ENCODE results near the gene COLEC12.

The COLEC12 gene

DNA sequence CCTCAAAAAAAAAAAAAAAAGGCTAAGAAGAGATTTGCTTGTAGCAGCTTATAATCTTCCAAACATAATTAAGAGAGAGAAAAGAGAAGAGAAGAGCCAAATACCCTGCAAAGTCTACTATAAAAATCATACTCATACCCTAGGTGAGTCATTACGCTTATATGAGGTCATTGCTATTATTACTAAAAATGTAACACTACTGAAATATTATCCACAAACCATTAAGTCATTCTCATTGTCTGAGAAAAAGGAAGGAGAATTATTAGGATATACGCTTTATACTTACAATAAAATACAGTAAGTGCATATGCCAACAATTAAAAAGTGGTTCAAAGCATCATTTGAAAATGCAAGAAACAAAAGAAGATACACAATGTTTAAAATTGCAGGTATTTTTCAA lies 66.5 kb downstream of the COLEC12 start:
- no peak for DNase-seq (ENCODE audit: low read depth)
- no peak overlapping the region for H3K4me3 ChIP-seq (ENCODE audit: low read depth, low read length)
- no peak for TF ChIP-seq CTCF (IDR thresholded peaks at IDR 0.05; ENCODE audit: insufficient read depth, low read depth, low read length, missing control alignments)

DNA sequence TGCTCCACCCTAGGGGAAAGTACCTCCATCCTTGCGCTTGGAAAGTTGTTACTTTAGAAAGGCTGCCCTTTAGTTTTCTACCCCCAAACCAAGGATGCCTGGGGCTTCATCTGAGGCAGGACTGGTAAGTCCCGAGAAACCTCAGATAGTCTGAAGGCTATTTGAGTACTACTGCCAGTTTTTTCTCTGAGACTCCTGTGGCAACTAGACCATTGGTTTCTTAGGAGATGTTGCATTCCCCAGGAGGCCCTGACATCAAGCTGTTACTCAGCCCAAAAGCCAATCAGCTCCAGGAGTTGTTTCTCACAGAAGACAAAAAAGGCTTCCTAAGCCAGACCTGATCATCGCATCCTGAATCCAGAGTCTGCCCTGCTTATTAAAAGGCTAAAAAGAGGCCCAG lies 67.2 kb downstream of the COLEC12 start:
- no peak overlapping the region for H3K4me3 ChIP-seq (ENCODE audit: low read depth, low read length)
- DNase-seq (ENCODE audit: low read depth) = no peak
- no peak for TF ChIP-seq CTCF (IDR thresholded peaks at IDR 0.05; ENCODE audit: insufficient read depth, low read depth, low read length, missing control alignments)

DNA sequence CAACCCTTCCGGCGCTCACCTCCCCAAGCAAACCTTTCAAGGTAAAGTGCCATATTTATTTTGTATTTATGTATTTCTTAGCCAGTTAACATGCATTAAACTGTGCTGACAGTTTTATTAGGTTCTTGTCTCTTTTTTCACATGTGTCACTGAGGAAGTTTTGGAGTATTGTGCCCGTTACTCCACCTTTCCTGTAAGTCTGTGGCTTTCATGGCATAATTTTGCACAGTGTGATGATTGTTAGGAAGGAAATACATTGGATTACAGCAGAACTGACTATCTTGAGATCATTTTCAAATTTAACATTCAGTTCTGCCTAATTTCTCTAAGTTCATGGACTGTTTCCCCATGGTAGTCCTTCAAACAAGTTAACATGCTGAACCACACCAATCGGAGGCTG lies 67.7 kb downstream of the COLEC12 start:
- TF ChIP-seq CTCF (IDR thresholded peaks at IDR 0.05; ENCODE audit: insufficient read depth, low read depth, low read length, missing control alignments) = no peak

DNA sequence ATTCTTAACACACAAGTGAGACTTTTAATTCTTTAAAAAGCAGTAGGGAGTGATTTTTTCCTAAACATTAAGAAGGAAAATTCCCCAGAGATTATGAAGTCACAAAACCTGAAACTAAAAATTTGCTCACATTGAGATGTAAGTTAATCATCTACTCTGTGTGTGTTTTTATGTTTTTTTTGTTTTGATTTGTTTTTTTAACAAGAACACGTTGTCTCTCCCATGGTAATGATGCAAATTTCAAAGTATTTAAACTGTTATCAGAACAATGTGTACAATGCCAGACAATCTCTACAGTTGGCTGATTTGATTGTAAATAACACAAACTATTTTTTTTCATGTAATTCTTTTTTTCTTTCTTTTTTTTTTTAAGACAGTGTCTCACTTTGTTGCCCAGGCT lies 71.5 kb downstream of the COLEC12 start:
- H3K4me3 ChIP-seq (ENCODE audit: low read depth, low read length) = no peak overlapping the region
- no peak for DNase-seq (ENCODE audit: low read depth)

More for the DNA sequence above, 67.7 kb downstream of the COLEC12 start:
- no peak for DNase-seq (ENCODE audit: low read depth)
- H3K4me3 ChIP-seq (ENCODE audit: low read depth, low read length) = no peak overlapping the region

DNA sequence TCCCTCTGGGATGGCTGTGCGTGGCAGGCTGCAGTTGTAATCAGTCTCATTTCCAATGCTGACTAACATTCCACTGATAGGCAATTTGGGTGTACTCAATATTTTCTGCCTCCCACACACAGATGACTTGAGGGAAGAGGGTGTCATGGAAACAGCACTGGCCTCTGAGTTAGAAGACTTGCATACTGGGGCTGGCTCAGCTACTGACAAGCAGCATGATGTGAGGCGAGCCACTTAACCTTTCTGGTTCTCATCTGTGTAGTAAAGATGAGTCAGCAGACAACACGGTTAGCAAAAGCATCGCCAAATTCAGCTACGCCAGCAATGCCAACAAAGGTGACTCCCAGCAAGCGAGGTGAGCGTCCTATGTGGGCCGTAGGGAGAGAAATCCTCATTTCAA lies 73.5 kb downstream of the COLEC12 start:
- no peak overlapping the region for H3K4me3 ChIP-seq (ENCODE audit: low read depth, low read length)
- no peak for TF ChIP-seq CTCF (IDR thresholded peaks at IDR 0.05; ENCODE audit: insufficient read depth, low read depth, low read length, missing control alignments)
- DNase-seq (ENCODE audit: low read depth) = no peak

More for the DNA sequence above, 71.5 kb downstream of the COLEC12 start:
- TF ChIP-seq CTCF (IDR thresholded peaks at IDR 0.05; ENCODE audit: insufficient read depth, low read depth, low read length, missing control alignments) = no peak

GRCh38 chr18:425106-425745 lies 75.3 kb downstream of the COLEC12 start:
- no peak for TF ChIP-seq CTCF (IDR thresholded peaks at IDR 0.05; ENCODE audit: insufficient read depth, low read depth, low read length, missing control alignments)
- H3K4me3 ChIP-seq (ENCODE audit: low read depth, low read length) = no peak overlapping the region
- DNase-seq (ENCODE audit: low read depth) = no peak

GRCh38 chr18:424668-425067 lies 75.8 kb downstream of the COLEC12 start:
- no peak overlapping the region for H3K4me3 ChIP-seq (ENCODE audit: low read depth, low read length)
- no peak for DNase-seq (ENCODE audit: low read depth)
- no peak for TF ChIP-seq CTCF (IDR thresholded peaks at IDR 0.05; ENCODE audit: insufficient read depth, low read depth, low read length, missing control alignments)

All from GM12865 (cell line).